ENCODE measurements around the gene CMIP.

CMIP gene

DNA sequence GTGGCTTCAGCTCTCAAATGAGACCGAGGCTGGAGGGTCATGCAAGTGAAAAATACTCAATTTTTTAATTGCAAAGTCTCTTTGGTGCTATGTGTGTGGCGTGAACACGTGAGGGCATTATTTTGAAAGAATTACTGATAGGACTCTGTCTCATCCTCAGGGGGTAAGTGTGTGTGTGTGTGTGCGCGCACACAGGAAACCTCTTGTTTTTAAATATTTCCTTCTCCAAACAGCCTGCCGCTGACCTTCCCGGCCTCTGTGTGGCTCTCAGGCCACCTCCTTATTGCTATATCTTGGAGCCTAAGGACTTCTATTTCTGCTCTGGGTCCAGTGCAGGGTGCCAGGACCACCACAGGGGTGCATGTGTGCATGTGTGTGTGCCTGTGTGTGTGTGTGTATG is 99.7 kb downstream of the CMIP start:
- Histone ChIP-seq H3K4me3 (ENCODE audit: low read length, poor library complexity, severe bottlenecking) (no peak overlapping the region), H3F3A (ENCODE audit: low read depth) (no peaks in the 10 kb centered on the region), H3K36me3 (ENCODE audit: insufficient read depth, low read length) (no peaks in the 10 kb centered on the region), H3K9me3 (ENCODE audit: insufficient read depth, low read depth, low read length) (no peaks in the 10 kb centered on the region), H3K27me3 (ENCODE audit: insufficient read depth, low read length, poor library complexity, severe bottlenecking) (no peaks in the 10 kb centered on the region), H4K20me1 (ENCODE audit: insufficient read depth, low read length, poor library complexity, severe bottlenecking) (no peaks in the 10 kb centered on the region), H3K4me2 (ENCODE audit: low read depth, low read length, poor library complexity, severe bottlenecking) (peak overlapping the region; percentile 27), H3K4me1 (ENCODE audit: insufficient read depth, low read length, poor library complexity, severe bottlenecking) (peaks cover 19% of the 10 kb centered on the region), H3K9ac (ENCODE audit: low read depth, low read length, poor library complexity, severe bottlenecking) (no peak overlapping the region), H3K79me2 (ENCODE audit: insufficient read depth, low read length) (peaks cover 42% of the 10 kb centered on the region; the same call in 1 of the 2 replicates), H3K9me2 (replicated peaks; ENCODE audit: low read depth, low read length) (no peaks in the 10 kb centered on the region), H2AFZ (ENCODE audit: low read length) (no peak overlapping the region)
- TF ChIP-seq, protein P1, sequence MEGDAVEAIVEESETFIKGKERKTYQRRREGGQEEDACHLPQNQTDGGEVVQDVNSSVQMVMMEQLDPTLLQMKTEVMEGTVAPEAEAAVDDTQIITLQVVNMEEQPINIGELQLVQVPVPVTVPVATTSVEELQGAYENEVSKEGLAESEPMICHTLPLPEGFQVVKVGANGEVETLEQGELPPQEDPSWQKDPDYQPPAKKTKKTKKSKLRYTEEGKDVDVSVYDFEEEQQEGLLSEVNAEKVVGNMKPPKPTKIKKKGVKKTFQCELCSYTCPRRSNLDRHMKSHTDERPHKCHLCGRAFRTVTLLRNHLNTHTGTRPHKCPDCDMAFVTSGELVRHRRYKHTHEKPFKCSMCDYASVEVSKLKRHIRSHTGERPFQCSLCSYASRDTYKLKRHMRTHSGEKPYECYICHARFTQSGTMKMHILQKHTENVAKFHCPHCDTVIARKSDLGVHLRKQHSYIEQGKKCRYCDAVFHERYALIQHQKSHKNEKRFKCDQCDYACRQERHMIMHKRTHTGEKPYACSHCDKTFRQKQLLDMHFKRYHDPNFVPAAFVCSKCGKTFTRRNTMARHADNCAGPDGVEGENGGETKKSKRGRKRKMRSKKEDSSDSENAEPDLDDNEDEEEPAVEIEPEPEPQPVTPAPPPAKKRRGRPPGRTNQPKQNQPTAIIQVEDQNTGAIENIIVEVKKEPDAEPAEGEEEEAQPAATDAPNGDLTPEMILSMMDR (conservative IDR thresholded peaks at IDR 0.05; ENCODE audit: low read length) = no peak
- TF ChIP-seq EZH2phosphoT487 (IDR thresholded peaks at IDR 0.05; ENCODE audit: borderline replicate concordance) = no peak

DNA sequence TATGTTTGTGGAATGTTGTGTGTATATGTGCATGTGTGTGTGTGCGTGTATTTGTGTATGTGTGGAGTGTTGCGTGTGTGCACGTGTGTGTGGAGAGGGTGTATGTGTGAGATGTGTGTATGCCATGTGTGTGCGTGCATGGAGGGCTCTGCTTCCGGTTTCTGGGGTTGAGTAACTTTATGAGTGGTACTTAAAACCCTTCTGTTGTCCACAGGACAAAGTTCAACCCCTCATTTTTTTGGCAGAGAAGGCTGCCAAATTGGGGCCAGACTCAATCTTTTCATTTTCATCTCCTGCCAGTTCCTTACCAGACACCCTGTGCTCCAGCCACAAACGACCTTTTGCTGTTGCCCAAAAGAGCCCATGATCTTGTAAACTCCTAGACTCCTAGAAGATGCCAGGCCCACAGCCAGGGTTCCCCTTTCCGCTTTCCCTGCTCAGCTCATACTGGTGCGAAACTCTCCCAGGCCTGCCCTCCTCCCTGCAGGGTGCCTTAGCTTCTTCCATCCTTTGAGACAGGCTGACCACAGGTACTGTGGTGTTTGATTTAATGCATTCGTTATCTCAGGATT is 100.2 kb downstream of the CMIP start:
- H2AFZ ChIP-seq (ENCODE audit: low read length) = no peak overlapping the region
- H3K4me2 ChIP-seq (ENCODE audit: low read depth, low read length, poor library complexity, severe bottlenecking) = peak overlapping the region; percentile 27
- no peaks in the 10 kb centered on the region for H3F3A ChIP-seq (ENCODE audit: low read depth)
- H3K4me3 ChIP-seq (ENCODE audit: low read length, poor library complexity, severe bottlenecking) = no peak overlapping the region
- H3K36me3 ChIP-seq (ENCODE audit: insufficient read depth, low read length) = no peaks in the 10 kb centered on the region
- H4K20me1 ChIP-seq (ENCODE audit: insufficient read depth, low read length, poor library complexity, severe bottlenecking) = no peaks in the 10 kb centered on the region
- H3K9me2 ChIP-seq (replicated peaks; ENCODE audit: low read depth, low read length) = no peaks in the 10 kb centered on the region
- H3K4me1 ChIP-seq (ENCODE audit: insufficient read depth, low read length, poor library complexity, severe bottlenecking) = peaks cover 19% of the 10 kb centered on the region
- H3K9ac ChIP-seq (ENCODE audit: low read depth, low read length, poor library complexity, severe bottlenecking) = no peak overlapping the region
- H3K9me3 ChIP-seq (ENCODE audit: insufficient read depth, low read depth, low read length) = no peaks in the 10 kb centered on the region
- H3K27me3 ChIP-seq (ENCODE audit: insufficient read depth, low read length, poor library complexity, severe bottlenecking) = no peaks in the 10 kb centered on the region
- H3K79me2 ChIP-seq (ENCODE audit: insufficient read depth, low read length) = peaks cover 41% of the 10 kb centered on the region; the same call in 1 of the 2 replicates
- TF ChIP-seq, protein P1 (conservative IDR thresholded peaks at IDR 0.05; ENCODE audit: low read length) = no peak
- no peak for TF ChIP-seq EZH2phosphoT487 (IDR thresholded peaks at IDR 0.05; ENCODE audit: borderline replicate concordance)

DNA sequence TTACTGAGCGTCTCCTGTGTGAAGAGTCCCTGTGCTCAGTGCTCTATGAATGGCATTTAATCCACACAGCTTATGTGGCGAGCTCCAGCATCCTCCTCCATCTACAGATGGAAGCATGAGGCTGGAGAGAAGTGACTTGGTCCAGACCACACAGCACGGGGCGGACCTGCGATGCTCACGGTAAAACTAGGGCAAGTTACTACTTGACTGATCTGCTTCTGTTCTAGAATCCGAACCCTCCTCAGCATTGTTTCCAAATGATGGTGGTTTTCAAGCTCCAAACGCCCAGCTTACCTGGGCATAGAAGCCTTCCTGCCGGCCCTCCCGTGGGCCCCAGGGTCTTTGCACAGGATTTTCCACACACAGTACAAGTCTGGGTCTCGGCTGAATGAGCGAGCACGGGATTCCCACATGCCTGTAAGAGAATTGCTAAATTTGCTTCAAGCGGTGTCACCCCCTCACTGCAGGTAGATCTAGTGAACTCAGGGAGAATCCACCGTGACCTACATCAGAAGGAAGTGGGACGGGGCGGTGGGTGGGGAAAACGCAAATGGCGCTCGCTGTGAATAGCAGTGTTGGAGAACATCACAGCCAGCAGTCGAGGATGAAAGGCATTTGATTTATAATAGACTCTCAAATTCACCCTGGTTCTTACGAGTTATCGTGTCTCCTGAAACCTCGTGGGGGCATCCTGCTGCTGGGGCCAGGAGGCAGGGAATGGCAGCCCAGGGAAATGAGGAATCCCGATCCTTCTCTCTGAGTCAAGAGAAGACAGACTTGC is 101.1 kb downstream of the CMIP start:
- no peak overlapping the region for H3K9ac ChIP-seq (ENCODE audit: low read depth, low read length, poor library complexity, severe bottlenecking)
- TF ChIP-seq, protein P1 (conservative IDR thresholded peaks at IDR 0.05; ENCODE audit: low read length) = no peak
- no peak for TF ChIP-seq EZH2phosphoT487 (IDR thresholded peaks at IDR 0.05; ENCODE audit: borderline replicate concordance)
- H3K9me2 ChIP-seq (replicated peaks; ENCODE audit: low read depth, low read length) = no peaks in the 10 kb centered on the region
- H2AFZ ChIP-seq (ENCODE audit: low read length) = no peak overlapping the region
- H3K9me3 ChIP-seq (ENCODE audit: insufficient read depth, low read depth, low read length) = no peaks in the 10 kb centered on the region
- no peak overlapping the region for H3K4me3 ChIP-seq (ENCODE audit: low read length, poor library complexity, severe bottlenecking)
- H3K4me1 ChIP-seq (ENCODE audit: insufficient read depth, low read length, poor library complexity, severe bottlenecking) = peaks cover 19% of the 10 kb centered on the region
- no peaks in the 10 kb centered on the region for H4K20me1 ChIP-seq (ENCODE audit: insufficient read depth, low read length, poor library complexity, severe bottlenecking)
- no peaks in the 10 kb centered on the region for H3F3A ChIP-seq (ENCODE audit: low read depth)
- no peak overlapping the region for H3K4me2 ChIP-seq (ENCODE audit: low read depth, low read length, poor library complexity, severe bottlenecking)
- H3K79me2 ChIP-seq (ENCODE audit: insufficient read depth, low read length) = peaks cover 46% of the 10 kb centered on the region; the same call in 1 of the 2 replicates
- no peaks in the 10 kb centered on the region for H3K36me3 ChIP-seq (ENCODE audit: insufficient read depth, low read length)
- no peaks in the 10 kb centered on the region for H3K27me3 ChIP-seq (ENCODE audit: insufficient read depth, low read length, poor library complexity, severe bottlenecking)

All from Loucy (cell line).